DND-41 (cell line): ENCODE results near the gene P4HA1.

Experiments used
- CTCF ChIP-seq: IDR thresholded peaks from 2 replicates; pipeline ENCODE4 v1.5.1; 2012; ENCODE audit warnings: borderline replicate concordance, low read length, moderate library complexity, mild to moderate bottlenecking; ENCODE audit not compliant: poor library complexity, severe bottlenecking; ENCODE audit errors: extremely low read depth
- EZH2 ChIP-seq: IDR thresholded peaks from 3 replicates; pipeline ENCODE4 v1.6.1; 2012; ENCODE audit warnings: borderline replicate concordance, low read depth, mild to moderate bottlenecking, moderate library complexity, low read length, inconsistent platforms; ENCODE audit not compliant: severe bottlenecking

GRCh38 chr10:73119457-73119856 is 22.8 kb upstream of the P4HA1 start:
- TF ChIP-seq CTCF = no peak
- TF ChIP-seq EZH2 = no peak
